HG03103 (cell line): ENCODE data around the gene SLC2A6.

Experiments
- ATAC-seq: cut with Tn5 transposase; IDR thresholded peaks from one replicate; pipeline ENCODE4 v1.9.1; 2021; ENCODE audit warnings: low read depth; ENCODE audit not compliant: unreplicated experiment

Gene SLC2A6

GRCh38 chr9:133477992-133478850 is 678 bp downstream of the SLC2A6 start:
- ATAC-seq: peak; percentile 32

GRCh38 chr9:133477461-133477860 is 1.4 kb downstream of the SLC2A6 start:
- no peak for ATAC-seq

- no peak for ATAC-seq
Measured at GRCh38 chr9:133476941-133477340, 2.0 kb downstream of the SLC2A6 start.

- no peak for ATAC-seq
Measured at GRCh38 chr9:133476036-133476931, 2.6 kb downstream of the SLC2A6 start.

- no peak for ATAC-seq
Measured at GRCh38 chr9:133475292-133476012, 3.4 kb downstream of the SLC2A6 start.

GRCh38 chr9:133474853-133475252 is 4.0 kb downstream of the SLC2A6 start:
- ATAC-seq: no peak

GRCh38 chr9:133474215-133474614 is 4.7 kb downstream of the SLC2A6 start:
- no peak for ATAC-seq

- no peak for ATAC-seq
Measured at GRCh38 chr9:133473743-133474142, 5.2 kb downstream of the SLC2A6 start.

GRCh38 chr9:133472753-133473378 is 6.0 kb downstream of the SLC2A6 start:
- ATAC-seq: no peak

- ATAC-seq: no peak
Measured at GRCh38 chr9:133472277-133472645, 6.6 kb downstream of the SLC2A6 start.

GRCh38 chr9:133471551-133472276 is 7.2 kb downstream of the SLC2A6 start:
- no peak for ATAC-seq

- ATAC-seq: no peak
Measured at GRCh38 chr9:133470988-133471387, 7.9 kb downstream of the SLC2A6 start.

GRCh38 chr9:133470427-133470924 is 8.4 kb downstream of the SLC2A6 start:
- no peak for ATAC-seq

- ATAC-seq: no peak
Measured at GRCh38 chr9:133468777-133469421, 10.0 kb downstream of the SLC2A6 start.

GRCh38 chr9:133468374-133468773 is 10.5 kb downstream of the SLC2A6 start:
- no peak for ATAC-seq

GRCh38 chr9:133467101-133467500 is 11.8 kb downstream of the SLC2A6 start:
- no peak for ATAC-seq

GRCh38 chr9:133465984-133466383 is 12.9 kb downstream of the SLC2A6 start:
- no peak for ATAC-seq

- ATAC-seq: no peak
Measured at GRCh38 chr9:133464638-133465037, 14.3 kb downstream of the SLC2A6 start.
